Epithelial cell of umbilical artery (primary cell): Measurements from ENCODE around the gene NPAT. TPM values are rescaled to one million over a fixed set of nuclear protein-coding genes. Genes with fewer than 3 reads are reported as not detected.

Source experiments
- total RNA-seq: library from RNA; depleted of rRNA; stranded (reverse); fragments of >200 nt; gene quantifications from 2 replicates; pipeline ENCODE4 v1.2.3, GENCODE V29; 2014

The NPAT gene
- total RNA-seq, result 12.7 and 14.7 TPM in 2 replicates

DNA sequence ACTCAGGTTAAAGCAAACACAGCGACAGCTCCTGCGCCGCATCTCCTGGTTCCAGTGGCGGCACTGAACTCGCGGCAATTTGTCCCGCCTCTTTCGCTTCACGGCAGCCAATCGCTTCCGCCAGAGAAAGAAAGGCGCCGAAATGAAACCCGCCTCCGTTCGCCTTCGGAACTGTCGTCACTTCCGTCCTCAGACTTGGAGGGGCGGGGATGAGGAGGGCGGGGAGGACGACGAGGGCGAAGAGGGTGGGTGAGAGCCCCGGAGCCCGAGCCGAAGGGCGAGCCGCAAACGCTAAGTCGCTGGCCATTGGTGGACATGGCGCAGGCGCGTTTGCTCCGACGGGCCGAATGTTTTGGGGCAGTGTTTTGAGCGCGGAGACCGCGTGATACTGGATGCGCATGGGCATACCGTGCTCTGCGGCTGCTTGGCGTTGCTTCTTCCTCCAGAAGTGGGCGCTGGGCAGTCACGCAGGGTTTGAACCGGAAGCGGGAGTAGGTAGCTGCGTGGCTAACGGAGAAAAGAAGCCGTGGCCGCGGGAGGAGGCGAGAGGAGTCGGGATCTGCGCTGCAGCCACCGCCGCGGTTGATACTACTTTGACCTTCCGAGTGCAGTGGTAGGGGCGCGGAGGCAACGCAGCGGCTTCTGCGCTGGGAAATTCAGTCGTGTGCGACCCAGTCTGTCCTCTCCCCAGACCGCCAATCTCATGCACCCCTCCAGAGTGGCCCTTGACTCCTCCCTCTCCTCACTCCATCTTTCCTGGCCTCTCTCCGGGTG is at the start of gene NPAT, which contains the start of gene ATM:
Gene NPAT, minus strand, starts transcription at position 65 of the 774 bp plus-strand sequence. CDS start 102 bp downstream, outside the sequence.
Gene ATM, plus strand, starts transcription at position 494 of the 774 bp plus-strand sequence. CDS start 4,558 bp downstream, outside the sequence.

DNA sequence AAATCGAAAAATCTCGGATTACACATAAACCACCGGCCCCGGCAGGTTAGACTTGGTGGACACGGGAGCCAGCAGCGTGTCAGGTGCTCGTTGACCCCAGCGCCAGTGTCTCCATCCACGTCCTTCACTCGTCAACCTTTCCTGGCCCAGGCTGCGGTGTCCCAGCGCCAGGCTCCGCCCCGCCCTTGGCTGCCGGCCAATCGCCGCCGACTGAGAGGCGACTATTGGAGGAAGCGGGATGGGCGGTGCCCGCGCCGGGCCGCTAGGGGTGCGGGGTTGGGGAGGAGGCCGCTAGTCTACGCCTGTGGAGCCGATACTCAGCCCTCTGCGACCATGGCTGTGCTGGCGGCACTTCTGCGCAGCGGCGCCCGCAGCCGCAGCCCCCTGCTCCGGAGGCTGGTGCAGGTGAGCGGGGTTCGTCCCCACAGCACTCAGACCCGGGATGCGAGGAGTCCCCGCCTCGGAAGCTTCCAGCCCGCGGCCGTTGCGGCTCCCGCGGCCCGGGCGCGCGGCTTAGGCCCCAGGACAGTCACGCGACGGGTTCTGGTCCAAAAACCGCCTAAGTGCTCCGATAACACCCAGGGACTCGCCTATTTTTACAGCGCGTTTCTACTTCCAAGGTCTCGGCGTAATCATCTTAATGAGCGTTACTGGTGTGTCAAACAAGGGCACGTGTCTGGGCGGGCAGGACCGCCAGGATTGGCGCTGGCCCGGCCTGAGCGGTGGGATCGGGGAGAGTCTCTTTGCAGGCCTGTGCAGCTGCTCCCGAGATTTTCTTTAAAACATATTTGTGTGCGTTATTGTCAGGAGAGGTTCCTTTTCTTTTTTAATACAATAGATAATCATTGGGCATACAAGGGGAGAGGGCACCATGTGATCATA is 100.9 kb downstream of the NPAT start, which contains the start of gene ACAT1:
Gene ACAT1, plus strand, starts transcription at position 294 of the 882 bp plus-strand sequence. Its CDS starts 40 bp downstream, at position 334.

Other genes starting within 250 kb of the NPAT start
- gene CUL5, start 213.7 kb downstream of the NPAT start, total RNA-seq, result 36.1 and 41.6 TPM in 2 replicates
- gene ACAT1, start 101.1 kb downstream of the NPAT start, total RNA-seq, result 75.4 and 117 TPM in 2 replicates
- gene ATM, start 429 bp upstream of the NPAT start, total RNA-seq, result 61.7 and 103 TPM in 2 replicates
- gene C11orf65, start 244.9 kb upstream of the NPAT start, total RNA-seq, result not detected in 2 replicates